DLD1 (cell line): ENCODE measurements around the gene ZNF43.
"Not testable (repeated sequence)": the region's sequence is repeated elsewhere in the genome, so short reads cannot be mapped to it uniquely, and the experiment has no call there.

Source experiments
- in situ Hi-C: cut with HindIII; loops from 2 replicates; pipeline ENCODE4 v1.10.0; 2017; ENCODE audit warnings: low sequenced_read_pairs

The ZNF43 gene

DNA sequence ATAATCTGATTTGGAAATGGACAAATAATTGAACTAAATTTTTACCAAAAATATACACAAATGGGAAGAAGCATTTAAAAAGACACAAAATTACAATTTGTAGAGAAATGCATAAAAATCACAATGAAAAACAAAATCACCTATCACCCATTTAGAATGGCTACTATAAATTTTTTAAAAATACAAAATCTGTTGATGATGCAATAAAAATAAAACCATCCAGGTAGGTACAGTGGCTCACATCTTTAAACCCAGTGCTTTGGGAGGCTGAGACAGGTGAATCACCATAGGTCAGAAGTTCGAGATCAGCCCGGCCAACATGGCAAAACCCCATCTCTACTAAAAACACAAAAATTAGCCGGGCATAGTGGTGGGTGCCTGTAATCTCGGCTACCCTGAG is 23.5 kb downstream of the ZNF43 start:
- in situ Hi-C loops, result no loop called here

DNA sequence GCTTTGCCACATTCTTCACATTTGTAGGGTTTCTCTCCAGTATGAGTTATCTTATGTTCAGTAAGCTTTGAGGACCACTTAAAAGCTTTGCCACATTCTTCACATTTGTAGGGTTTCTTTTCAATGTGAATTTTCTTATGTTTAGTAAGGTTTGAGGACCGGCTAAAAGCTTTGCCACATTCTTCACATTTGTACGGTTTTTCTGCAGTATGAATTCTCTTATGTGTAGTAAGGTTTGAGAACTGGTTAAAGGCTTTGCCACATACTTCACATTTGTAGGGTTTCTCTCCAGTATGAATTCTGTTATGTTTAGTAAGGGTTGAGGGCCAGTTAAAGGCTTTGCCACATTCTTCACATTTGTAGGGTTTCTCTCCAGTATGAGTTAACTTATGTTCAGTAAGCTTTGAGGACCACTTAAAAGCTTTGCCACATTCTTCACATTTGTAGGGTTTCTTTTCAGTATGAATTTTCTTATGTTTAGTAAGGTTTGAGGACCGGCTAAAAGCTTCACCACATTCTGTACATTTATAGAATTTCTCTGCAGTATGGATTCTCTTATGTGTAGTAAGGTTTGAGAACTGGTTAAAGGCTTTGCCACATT is 27.5 kb downstream of the ZNF43 start:
- in situ Hi-C loops, result not testable (repeated sequence)

DNA sequence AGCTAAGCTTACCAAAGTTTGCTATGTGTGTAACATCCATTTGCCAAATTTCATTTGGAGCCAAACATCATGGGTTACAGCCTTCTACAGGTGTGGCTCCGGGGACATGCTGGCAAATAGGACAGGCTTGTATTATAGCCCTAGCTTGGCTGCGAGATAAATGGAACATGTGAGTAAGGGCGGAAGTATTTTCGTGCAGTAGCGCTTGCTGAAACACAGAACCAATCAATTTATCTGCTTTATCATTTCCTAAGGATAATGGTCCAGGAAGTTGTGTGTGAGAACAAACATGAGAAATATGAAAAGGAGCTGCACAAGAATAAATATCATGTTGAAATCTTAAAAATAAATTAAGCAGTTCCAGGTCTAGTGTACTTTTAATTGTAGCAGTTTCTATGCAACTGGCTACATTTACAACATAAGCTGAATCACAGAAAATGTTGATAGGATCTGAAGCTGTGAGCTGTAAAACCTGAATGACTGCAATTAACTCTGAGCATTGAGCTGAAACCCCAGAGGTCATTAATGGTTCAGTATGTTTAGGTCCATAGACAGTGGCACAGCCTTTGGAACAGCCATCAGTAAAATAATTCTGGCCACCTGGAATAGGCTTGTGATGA is 46.4 kb downstream of the ZNF43 start:
- in situ Hi-C loops, result no loop called here

DNA sequence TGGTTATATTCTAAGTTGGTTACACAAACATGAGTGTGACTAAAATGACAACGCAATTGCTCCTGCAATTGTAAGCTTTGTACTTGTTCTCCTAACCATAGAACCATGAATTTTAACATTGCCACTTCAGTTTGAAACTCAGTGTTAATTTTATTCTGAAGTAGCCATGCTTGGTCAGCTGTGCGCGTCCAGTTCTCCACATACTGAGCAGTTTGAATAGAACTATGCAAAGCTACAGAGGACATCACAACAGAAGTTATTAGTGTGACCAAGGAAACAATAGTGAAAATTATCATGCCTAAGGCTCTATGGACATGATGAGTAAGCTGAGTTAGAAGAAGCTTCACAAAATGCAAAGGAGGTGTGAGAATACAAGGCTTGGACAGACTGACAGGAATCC is 49.0 kb downstream of the ZNF43 start:
- in situ Hi-C loops, result no loop called here

DNA sequence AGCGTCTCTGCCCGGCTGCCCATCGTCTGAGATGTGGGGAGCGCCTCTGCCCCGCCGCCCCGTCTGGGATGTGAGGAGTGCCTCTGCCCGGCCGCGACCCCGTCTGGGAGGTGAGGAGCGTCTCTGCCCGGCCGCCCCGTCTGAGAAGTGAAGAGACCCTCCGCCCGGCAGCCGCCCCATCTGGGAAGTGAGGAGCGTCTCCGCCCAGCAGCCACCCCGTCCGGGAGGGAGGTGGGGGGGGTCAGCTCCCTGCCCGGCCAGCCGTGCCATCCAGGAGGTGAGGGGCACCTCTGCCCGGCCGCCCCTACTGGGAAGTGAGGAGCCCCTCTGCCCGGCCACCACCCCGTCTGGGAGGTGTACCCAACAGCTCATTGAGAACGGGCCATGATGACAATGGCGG is 60.2 kb downstream of the ZNF43 start:
- in situ Hi-C loops, result not testable (repeated sequence)

DNA sequence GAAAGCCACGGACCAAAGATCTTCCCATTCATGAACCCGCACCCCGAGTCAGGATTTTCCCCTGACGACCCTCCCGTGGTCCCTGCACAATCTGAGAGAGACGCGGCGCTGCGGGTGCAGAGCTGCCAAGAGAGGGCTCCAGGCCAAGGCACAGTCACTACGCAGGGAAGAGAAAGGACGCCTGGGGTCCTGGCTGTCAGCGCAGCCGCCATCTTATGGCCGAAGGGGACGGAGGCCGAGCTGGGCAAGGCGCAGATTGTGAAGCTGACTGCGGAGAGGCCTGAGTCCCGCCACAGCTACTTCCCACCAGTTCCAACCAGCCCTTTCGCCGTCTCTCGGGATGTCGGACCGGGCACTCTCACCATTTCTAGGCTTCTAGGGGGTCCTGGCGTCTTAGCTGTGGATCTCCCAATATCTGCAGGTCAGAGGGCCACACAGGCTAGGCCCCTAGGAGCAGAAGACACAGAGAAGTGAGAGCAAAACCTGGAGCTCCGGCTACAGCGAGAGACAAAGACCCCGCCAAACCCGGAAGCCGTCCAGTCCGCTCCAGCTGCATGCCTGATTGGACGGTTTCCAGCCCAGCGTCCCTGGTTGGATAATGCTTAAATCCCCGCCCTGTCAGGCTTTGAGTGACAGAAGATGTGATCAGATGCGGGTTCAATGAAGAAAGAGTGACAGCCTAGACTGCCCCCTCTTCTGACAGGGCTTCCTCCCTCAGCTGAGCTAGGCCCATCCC is 68.7 kb downstream of the ZNF43 start, which contains the start of gene ZNF100:
ZNF100 (minus strand) TSS at position 515 of the 736 bp plus-strand sequence; CDS start at position 365, 150 bp downstream.
- in situ Hi-C loops, result no loop called here

DNA sequence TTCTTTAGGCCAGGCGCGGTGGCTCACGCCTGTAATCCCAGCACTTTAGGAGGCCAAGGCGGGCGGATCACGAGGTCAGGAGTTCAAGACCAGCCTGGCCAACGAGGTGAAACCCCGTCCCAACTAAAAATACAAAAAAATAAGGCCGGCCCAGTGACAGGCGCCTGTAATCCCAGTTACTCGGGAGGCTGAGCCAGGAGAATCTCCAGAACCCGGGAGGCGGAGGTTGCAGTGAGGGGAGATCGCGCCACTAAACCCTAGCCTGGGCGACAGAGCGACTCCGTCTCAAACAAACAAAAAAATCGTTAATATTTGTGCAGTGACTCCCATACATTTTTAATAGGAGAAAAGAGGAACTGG is 69.3 kb downstream of the ZNF43 start:
- in situ Hi-C loops, result not testable (repeated sequence)

DNA sequence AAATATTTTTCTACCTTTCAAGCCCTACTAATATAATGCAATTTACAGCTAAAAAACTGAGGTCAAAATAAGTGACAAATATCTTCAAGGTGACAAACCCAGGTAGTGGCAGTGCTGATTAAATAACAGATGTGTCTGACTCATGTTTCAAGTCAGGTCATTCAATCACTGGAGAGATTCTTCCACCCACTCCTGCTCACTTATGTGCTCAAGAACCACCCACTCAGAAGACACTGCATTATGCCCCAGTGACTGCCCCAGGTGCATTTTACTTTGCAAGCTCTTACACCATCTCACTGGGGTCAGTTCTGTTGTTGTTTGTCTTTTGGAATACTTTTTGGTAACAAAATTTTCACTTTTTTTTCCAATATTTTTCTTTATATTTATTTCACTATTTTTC is 70.8 kb downstream of the ZNF43 start:
- in situ Hi-C loops, result no loop called here

DNA sequence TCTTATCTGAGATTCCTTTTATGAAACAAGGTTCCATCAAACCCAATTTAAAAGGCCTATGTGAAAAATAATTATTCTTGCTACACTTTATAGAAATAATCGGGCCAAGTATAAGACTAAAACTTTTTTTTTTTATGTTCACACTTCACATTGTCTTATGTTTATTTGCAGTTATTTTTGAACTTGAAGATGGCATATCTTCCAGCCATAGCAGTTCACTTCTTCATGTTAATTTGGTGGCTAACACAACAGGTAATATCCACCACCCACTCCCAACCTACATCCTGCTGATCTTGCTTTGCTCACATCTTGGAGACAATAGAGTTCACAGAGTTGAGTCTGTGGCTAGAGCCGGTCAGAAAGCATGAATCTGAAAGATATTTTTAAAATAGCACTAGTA is 74.4 kb downstream of the ZNF43 start:
- in situ Hi-C loops, result not testable (repeated sequence)

DNA sequence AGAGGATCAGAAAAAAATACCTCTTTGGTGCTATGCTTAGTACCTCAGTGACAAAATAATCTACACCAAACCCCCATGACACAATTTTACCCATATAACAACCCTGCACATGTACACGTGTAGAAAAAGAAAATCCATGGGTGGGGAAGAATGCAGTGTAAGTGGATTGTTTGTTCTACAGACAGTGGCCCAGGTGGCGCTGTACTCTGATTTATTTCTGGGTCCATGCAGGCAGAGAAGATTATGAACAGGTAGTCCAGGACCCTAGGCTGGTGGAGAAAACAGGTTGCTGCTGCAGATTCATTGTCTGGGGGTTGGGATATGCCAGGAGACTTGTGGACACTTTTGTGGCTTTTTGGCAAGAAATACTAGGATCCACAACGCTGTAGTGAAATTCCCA is 77.7 kb downstream of the ZNF43 start:
- in situ Hi-C loops, result no loop called here

DNA sequence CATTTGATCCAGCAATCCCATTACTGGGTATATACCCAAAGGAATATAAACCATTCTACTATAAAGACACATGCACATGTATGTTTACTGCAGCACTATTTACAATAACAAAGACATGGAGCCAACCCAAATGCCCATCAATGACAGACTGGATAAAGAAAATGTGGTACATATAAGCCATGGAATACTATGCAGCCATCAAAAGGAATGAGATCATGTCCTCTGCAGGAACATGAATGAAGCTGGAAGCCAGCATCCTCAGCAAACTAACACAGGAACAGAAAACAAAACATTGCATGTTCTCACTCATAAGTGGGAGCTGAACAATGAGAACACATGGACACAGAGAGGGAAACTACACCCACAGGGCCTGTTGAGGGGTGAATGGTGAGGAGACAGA is 80.4 kb downstream of the ZNF43 start:
- in situ Hi-C loops, result not testable (repeated sequence)
